Astrocyte (in vitro differentiated cells and primary cell): Measurements from ENCODE around the gene RENBP. TPM values are rescaled to one million over a fixed set of nuclear protein-coding genes. Genes with fewer than 3 reads are reported as not detected.

Source experiments
- DNase-seq: peaks from one replicate; pipeline ENCODE4 v3.0.0-alpha.2; 2010; ENCODE audit warnings: low read depth
- FAIRE-seq: peaks from 2 replicates; lab custom pipeline; 2011; peaks lifted over from hg19 to GRCh38; lab: Jason Lieb, UNC
- H2AFZ ChIP-seq: 2 replicates; pipeline ENCODE4 v1.6.0; 2012; ENCODE audit warnings: low read depth, low read length, inconsistent platforms
- H3K27ac ChIP-seq: 2 replicates; pipeline ENCODE4 v1.5.1; 2011; ENCODE audit warnings: low read depth, low read length, inconsistent platforms
- H3K27me3 ChIP-seq: 2 replicates; pipeline ENCODE4 v1.6.0; 2011; ENCODE audit warnings: low read length, inconsistent platforms; ENCODE audit not compliant: insufficient read depth
- H3K36me3 ChIP-seq: 2 replicates; pipeline ENCODE4 v1.5.1; 2011; ENCODE audit warnings: low read length, inconsistent platforms; ENCODE audit not compliant: insufficient read depth
- H3K4me1 ChIP-seq: 2 replicates; pipeline ENCODE4 v1.5.1; 2011; ENCODE audit warnings: low read length, inconsistent platforms; ENCODE audit not compliant: insufficient read depth
- H3K4me2 ChIP-seq: 2 replicates; pipeline ENCODE4 v1.6.0; 2012; ENCODE audit warnings: low read length, inconsistent platforms
- H3K4me3 ChIP-seq: 2 replicates; pipeline ENCODE4 v1.5.1; 2011; ENCODE audit warnings: low read depth, mild to moderate bottlenecking, low read length, inconsistent platforms; ENCODE audit not compliant: insufficient read depth
- H3K79me2 ChIP-seq: 2 replicates; pipeline ENCODE4 v1.6.0; 2012; ENCODE audit warnings: mild to moderate bottlenecking, low read length, inconsistent platforms; ENCODE audit not compliant: insufficient read depth
- H3K9ac ChIP-seq: 2 replicates; pipeline ENCODE4 v1.6.0; 2012; ENCODE audit warnings: mild to moderate bottlenecking, low read length, inconsistent platforms
- H3K9me3 ChIP-seq: 2 replicates; pipeline ENCODE4 v1.5.1; 2012; ENCODE audit warnings: low read depth, mild to moderate bottlenecking, low read length, inconsistent platforms; ENCODE audit not compliant: insufficient read depth
- H4K20me1 ChIP-seq: 2 replicates; pipeline ENCODE4 v1.6.0; 2012; ENCODE audit warnings: low read length, inconsistent platforms; ENCODE audit not compliant: insufficient read depth
- H3K27ac Mint-ChIP-seq: one replicate; pipeline ENCODE4 v1.8.0; 2021; ENCODE audit warnings: mild to moderate bottlenecking, mixed read lengths; ENCODE audit not compliant: unreplicated experiment
- H3K27me3 Mint-ChIP-seq: one replicate; pipeline ENCODE4 v1.8.0; 2021; ENCODE audit warnings: low read depth, mixed read lengths; ENCODE audit not compliant: unreplicated experiment
- H3K36me3 Mint-ChIP-seq: one replicate; pipeline ENCODE4 v1.8.0; 2021; ENCODE audit warnings: low read depth, mixed read lengths; ENCODE audit not compliant: unreplicated experiment
- H3K4me1 Mint-ChIP-seq: one replicate; pipeline ENCODE4 v1.8.0; 2021; ENCODE audit warnings: low read depth, mixed read lengths; ENCODE audit not compliant: unreplicated experiment
- H3K4me3 Mint-ChIP-seq: one replicate; pipeline ENCODE4 v1.8.0; 2021; ENCODE audit warnings: mild to moderate bottlenecking, moderate library complexity, mixed read lengths; ENCODE audit not compliant: unreplicated experiment
- H3K9me3 Mint-ChIP-seq: one replicate; pipeline ENCODE4 v1.8.0; 2021; ENCODE audit warnings: mild to moderate bottlenecking, mixed read lengths; ENCODE audit not compliant: unreplicated experiment
- EZH2 ChIP-seq: IDR thresholded peaks from 2 replicates; pipeline ENCODE4 v1.6.1; 2012; ENCODE audit warnings: mild to moderate bottlenecking, low read length, inconsistent platforms; ENCODE audit not compliant: insufficient read depth
- total RNA-seq: library from RNA; stranded (reverse); gene quantifications from 2 replicates; pipeline ENCODE4 v1.2.1, GENCODE V29; 2021
- TF ChIP-seq, protein P1 (sequence below): IDR thresholded peaks from 2 replicates; pipeline ENCODE4 v1.5.1; 2011; ENCODE audit warnings: low read depth, mild to moderate bottlenecking, inconsistent platforms, low read length, moderate library complexity; ENCODE audit not compliant: insufficient read depth

The RENBP gene
- total RNA-seq, 1 donor from 2014 or later: 2.2 TPM

DNA sequence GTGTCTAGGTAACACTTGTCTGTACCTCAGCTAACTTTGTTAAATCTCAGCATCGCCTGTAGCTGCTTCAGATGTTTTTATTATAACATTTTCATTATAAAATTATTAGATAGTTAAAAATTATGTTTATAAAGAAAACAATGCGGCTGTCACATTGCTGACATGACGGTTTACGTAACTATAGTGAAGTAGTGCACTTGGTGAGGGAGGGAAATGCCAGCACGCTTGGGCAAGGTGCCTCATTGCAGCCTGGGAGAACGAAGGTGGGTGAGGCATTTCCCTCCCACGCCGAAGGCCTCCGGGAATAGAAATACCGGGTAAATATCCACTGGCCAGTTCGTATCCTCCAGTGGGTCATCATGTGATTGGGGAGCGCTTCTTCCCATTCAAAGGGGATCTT lies 44.0 kb upstream of the RENBP start:
- DNase-seq (no peak), FAIRE-seq (no peak)
- H3K36me3 ChIP-seq: no peaks in the 10 kb centered on the region
- TF ChIP-seq, protein P1, sequence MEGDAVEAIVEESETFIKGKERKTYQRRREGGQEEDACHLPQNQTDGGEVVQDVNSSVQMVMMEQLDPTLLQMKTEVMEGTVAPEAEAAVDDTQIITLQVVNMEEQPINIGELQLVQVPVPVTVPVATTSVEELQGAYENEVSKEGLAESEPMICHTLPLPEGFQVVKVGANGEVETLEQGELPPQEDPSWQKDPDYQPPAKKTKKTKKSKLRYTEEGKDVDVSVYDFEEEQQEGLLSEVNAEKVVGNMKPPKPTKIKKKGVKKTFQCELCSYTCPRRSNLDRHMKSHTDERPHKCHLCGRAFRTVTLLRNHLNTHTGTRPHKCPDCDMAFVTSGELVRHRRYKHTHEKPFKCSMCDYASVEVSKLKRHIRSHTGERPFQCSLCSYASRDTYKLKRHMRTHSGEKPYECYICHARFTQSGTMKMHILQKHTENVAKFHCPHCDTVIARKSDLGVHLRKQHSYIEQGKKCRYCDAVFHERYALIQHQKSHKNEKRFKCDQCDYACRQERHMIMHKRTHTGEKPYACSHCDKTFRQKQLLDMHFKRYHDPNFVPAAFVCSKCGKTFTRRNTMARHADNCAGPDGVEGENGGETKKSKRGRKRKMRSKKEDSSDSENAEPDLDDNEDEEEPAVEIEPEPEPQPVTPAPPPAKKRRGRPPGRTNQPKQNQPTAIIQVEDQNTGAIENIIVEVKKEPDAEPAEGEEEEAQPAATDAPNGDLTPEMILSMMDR: no peak
- TF ChIP-seq EZH2: no peak
- no peak overlapping the region for H2AFZ ChIP-seq
- H3K27me3 ChIP-seq: no peaks in the 10 kb centered on the region
- Mint-ChIP-seq H3K36me3 (no peaks in the 10 kb centered on the region), H3K4me3 (no peak overlapping the region), H3K27me3 (no peaks in the 10 kb centered on the region), H3K27ac (no peak overlapping the region), H3K9me3 (no peaks in the 10 kb centered on the region), H3K4me1 (no peaks in the 10 kb centered on the region)
- no peak overlapping the region for H3K9ac ChIP-seq
- H3K4me3 ChIP-seq: no peak overlapping the region
- H3K9me3 ChIP-seq: no peaks in the 10 kb centered on the region
- no peak overlapping the region for H3K4me2 ChIP-seq
- H3K27ac ChIP-seq: no peak overlapping the region
- no peaks in the 10 kb centered on the region for H4K20me1 ChIP-seq
- H3K79me2 ChIP-seq: no peaks in the 10 kb centered on the region
- no peaks in the 10 kb centered on the region for H3K4me1 ChIP-seq

DNA sequence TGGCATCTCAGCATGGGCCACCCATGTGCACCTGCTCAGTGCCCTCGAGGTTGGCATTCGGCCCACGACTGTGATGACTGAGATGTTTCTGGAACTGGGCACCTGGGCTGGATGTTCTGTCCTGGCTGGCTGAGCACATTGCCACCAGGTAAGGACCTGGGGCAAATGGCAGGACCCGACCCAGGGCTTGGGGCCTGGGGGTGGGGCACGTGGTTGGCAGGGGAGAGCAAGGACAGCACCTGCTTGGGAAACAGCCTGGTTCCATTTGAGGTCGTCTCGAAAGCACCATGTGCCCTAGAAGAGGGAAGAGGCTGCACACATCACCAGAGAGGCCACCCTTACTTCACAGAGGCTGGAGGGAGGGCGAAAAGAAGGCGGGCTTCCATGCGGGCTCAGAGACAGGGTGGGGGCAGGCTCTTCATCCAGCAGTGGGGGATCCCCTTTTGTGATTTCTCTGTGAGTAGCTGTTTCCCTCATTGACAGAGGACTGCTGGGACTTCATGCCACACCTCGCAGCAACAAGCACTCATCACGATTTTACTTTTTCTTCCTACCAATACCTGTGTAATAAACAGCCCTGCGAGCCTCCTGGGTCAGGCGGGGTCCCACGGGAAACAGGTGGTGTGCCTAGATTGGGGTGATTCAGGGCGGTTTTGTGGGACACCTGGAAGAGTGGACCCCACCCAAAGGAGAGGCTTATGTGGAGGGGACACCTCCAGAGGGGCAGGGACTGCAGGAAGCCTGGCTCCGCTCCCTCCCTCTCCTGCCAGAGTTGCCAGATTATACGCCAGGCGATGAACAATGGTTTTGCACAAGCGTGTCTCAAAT lies 40.1 kb upstream of the RENBP start:
- Histone ChIP-seq H3K79me2 (no peaks in the 10 kb centered on the region), H3K4me1 (no peaks in the 10 kb centered on the region), H3K9me3 (no peaks in the 10 kb centered on the region), H3K27ac (no peak overlapping the region), H3K9ac (no peak overlapping the region), H3K4me2 (no peak overlapping the region), H3K27me3 (no peaks in the 10 kb centered on the region), H3K4me3 (no peak overlapping the region), H2AFZ (no peak overlapping the region), H3K36me3 (no peaks in the 10 kb centered on the region), H4K20me1 (no peaks in the 10 kb centered on the region)
- DNase-seq: no peak
- Mint-ChIP-seq H3K9me3 (no peaks in the 10 kb centered on the region), H3K27me3 (no peaks in the 10 kb centered on the region), H3K4me1 (no peaks in the 10 kb centered on the region), H3K4me3 (no peak overlapping the region), H3K36me3 (peaks cover 3% of the 10 kb centered on the region), H3K27ac (no peak overlapping the region)
- FAIRE-seq: no peak
- TF ChIP-seq EZH2: no peak
- TF ChIP-seq, protein P1: no peak

DNA sequence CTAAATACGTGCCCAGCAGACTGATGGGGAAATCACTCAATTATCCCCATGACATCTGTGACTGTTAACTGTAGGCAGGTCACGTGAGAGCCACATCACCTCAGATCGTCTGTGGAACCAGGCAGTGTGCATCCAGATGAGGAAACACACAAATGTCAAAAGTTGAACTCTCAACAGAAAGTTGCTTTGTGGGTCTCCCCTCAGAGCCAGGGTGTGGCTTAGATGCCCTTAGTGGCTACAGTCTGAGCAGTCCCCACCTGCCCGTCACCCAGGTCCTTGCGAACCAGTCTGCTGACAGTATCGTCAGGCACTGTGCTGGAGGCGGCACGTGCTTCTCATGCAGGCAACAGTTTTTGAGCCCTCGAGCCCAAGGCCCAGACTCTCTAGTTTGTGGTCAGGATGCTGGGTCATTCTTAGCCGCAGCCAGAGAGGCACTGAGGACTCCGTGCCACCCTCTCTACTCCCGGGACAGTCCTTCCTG lies 38.9 kb upstream of the RENBP start:
- no peaks in the 10 kb centered on the region for H3K9me3 ChIP-seq
- no peak overlapping the region for H3K4me3 ChIP-seq
- H3K4me2 ChIP-seq: no peak overlapping the region
- no peak overlapping the region for H3K9ac ChIP-seq
- no peak overlapping the region for H2AFZ ChIP-seq
- Mint-ChIP-seq H3K4me3 (no peak overlapping the region), H3K27me3 (no peaks in the 10 kb centered on the region), H3K36me3 (peaks cover 3% of the 10 kb centered on the region), H3K4me1 (no peaks in the 10 kb centered on the region), H3K27ac (no peak overlapping the region), H3K9me3 (no peaks in the 10 kb centered on the region)
- no peaks in the 10 kb centered on the region for H3K27me3 ChIP-seq
- TF ChIP-seq EZH2: no peak
- TF ChIP-seq, protein P1: no peak
- no peak for FAIRE-seq
- H4K20me1 ChIP-seq: no peaks in the 10 kb centered on the region
- no peaks in the 10 kb centered on the region for H3K4me1 ChIP-seq
- H3K79me2 ChIP-seq: no peaks in the 10 kb centered on the region
- DNase-seq: no peak
- H3K27ac ChIP-seq: no peak overlapping the region
- H3K36me3 ChIP-seq: no peaks in the 10 kb centered on the region
